Body of pancreas (tissue), 4 donors: ENCODE measurements around the gene ANKRD2. TPM values are rescaled to one million over a fixed set of nuclear protein-coding genes. Genes with fewer than 3 reads are reported as not detected.

Experiments
- ATAC-seq: fragments of 150-250 bp; one replicate; pipeline ENCODE4 v1.9.1; 2016
- DNase-seq, 4 donors: peaks; one replicate each; pipeline ENCODE4 v3.0.0-alpha.2; 2019
- H3K27ac ChIP-seq, 4 donors: fragments of 200-600 bp; sonication (generic); 1 replicate in 3 of 4; 2 replicates in 1 of 4; pipeline versions ENCODE4 v1.5.1 to v1.6.1; 2016 to 2019; ENCODE audit warnings: mild to moderate bottlenecking in 1 of 4, mixed read lengths in 1 of 4, moderate library complexity in 1 of 4
- H3K27me3 ChIP-seq, 2 donors: fragments of 200-600 bp; sonication (generic); one replicate each; pipeline ENCODE4 v1.6.0; 2016; ENCODE audit warnings: mild to moderate bottlenecking in 1 of 2
- H3K36me3 ChIP-seq, 2 donors: fragments of 200-600 bp; sonication (generic); replicated peaks in 1 of 2; 2 replicates each; pipeline ENCODE4 v1.5.1; 2016; ENCODE audit warnings: low read depth in 2 of 2; ENCODE audit not compliant: insufficient read depth in 1 of 2
- H3K4me1 ChIP-seq: fragments of 200-600 bp; sonication (generic); one replicate; pipeline ENCODE4 v1.6.0; 2016
- H3K4me3 ChIP-seq, 2 donors: fragments of 200-600 bp; sonication (generic); 1 replicate in 1 of 2; 2 replicates in 1 of 2; pipeline ENCODE4 v1.5.1; 2016 to 2019
- H3K9me3 ChIP-seq, 3 donors: fragments of 200-600 bp; sonication (generic); 1 replicate in 2 of 3; 2 replicates in 1 of 3; pipeline ENCODE4 v1.5.1; 2016
- POLR2A ChIP-seq, 3 donors: fragments of 450-650 bp; IDR thresholded peaks; one replicate each; pipeline ENCODE4 v1.6.1; 2016; ENCODE audit warnings: antibody characterized with exemption in 3 of 3, mild to moderate bottlenecking in 2 of 3
- WGBS, 2 donors: methylation state at CpG; one replicate each; pipeline ENCODE4 v1.1.5; 2017; 5-methylcytosine and 5-hydroxymethylcytosine counted together
- intact Hi-C: fragments of 100-400 bp; cut with DNase I; formaldehyde crosslinking; loops from one replicate; pipeline ENCODE4 v1.15.1; 2023
- total RNA-seq, 2 donors: library from RNA; depleted of rRNA; stranded (reverse); fragments of >200 nt; gene quantifications; one replicate each; pipeline ENCODE4 v1.1.0, GENCODE V29; 2016
- TF ChIP-seq, protein P1 (sequence below), 7 experiments: fragments of 450-650 bp in 4 of 7; fragments of 200-600 bp in 3 of 7; sonication (generic) in 3 of 7; IDR thresholded peaks; one replicate each; pipeline ENCODE4 v1.5.1; 2016 to 2019; ENCODE audit warnings: antibody characterized with exemption in 7 of 7

The ANKRD2 gene
- total RNA-seq, 2 donors from 2014 or later: not detected

- 80 to 86% methylated on average over 11 to 18 of the region's 18 CpGs for WGBS, 2 donors
- H3K9me3 ChIP-seq: no peaks in the 10 kb centered on the region
- H3K27ac ChIP-seq: no peak overlapping the region
- no peak overlapping the region for H3K4me3 ChIP-seq
- intact Hi-C loops: no loop called here
- H3K4me1 ChIP-seq: peaks cover 5% of the 10 kb centered on the region
- no peaks in the 10 kb centered on the region for H3K27me3 ChIP-seq
- no peak for DNase-seq
- H3K36me3 ChIP-seq: no peaks in the 10 kb centered on the region
- TF ChIP-seq, protein P1, sequence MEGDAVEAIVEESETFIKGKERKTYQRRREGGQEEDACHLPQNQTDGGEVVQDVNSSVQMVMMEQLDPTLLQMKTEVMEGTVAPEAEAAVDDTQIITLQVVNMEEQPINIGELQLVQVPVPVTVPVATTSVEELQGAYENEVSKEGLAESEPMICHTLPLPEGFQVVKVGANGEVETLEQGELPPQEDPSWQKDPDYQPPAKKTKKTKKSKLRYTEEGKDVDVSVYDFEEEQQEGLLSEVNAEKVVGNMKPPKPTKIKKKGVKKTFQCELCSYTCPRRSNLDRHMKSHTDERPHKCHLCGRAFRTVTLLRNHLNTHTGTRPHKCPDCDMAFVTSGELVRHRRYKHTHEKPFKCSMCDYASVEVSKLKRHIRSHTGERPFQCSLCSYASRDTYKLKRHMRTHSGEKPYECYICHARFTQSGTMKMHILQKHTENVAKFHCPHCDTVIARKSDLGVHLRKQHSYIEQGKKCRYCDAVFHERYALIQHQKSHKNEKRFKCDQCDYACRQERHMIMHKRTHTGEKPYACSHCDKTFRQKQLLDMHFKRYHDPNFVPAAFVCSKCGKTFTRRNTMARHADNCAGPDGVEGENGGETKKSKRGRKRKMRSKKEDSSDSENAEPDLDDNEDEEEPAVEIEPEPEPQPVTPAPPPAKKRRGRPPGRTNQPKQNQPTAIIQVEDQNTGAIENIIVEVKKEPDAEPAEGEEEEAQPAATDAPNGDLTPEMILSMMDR (IDR thresholded peaks at IDR 0.05): no peak
- TF ChIP-seq POLR2A (IDR thresholded peaks at IDR 0.05): no peak
- ATAC-seq: no peak
These were observed 25.9 kb upstream of the ANKRD2 start for GRCh38 chr10:97546456-97547270.

- Histone ChIP-seq H3K36me3 (no peaks in the 10 kb centered on the region), H3K4me1 (peaks cover 5% of the 10 kb centered on the region), H3K4me3 (no peak overlapping the region), H3K27me3 (no peaks in the 10 kb centered on the region), H3K27ac (no peak overlapping the region), H3K9me3 (no peaks in the 10 kb centered on the region)
- 78 to 88% methylated on average over 4 of the region's 4 CpGs for WGBS, 2 donors
- intact Hi-C loops: no loop called here
- TF ChIP-seq, protein P1 (IDR thresholded peaks at IDR 0.05): no peak
- TF ChIP-seq POLR2A (IDR thresholded peaks at IDR 0.05): no peak
- DNase-seq: no peak
- no peak for ATAC-seq
These were observed 25.3 kb upstream of the ANKRD2 start for GRCh38 chr10:97547271-97547600.

DNA sequence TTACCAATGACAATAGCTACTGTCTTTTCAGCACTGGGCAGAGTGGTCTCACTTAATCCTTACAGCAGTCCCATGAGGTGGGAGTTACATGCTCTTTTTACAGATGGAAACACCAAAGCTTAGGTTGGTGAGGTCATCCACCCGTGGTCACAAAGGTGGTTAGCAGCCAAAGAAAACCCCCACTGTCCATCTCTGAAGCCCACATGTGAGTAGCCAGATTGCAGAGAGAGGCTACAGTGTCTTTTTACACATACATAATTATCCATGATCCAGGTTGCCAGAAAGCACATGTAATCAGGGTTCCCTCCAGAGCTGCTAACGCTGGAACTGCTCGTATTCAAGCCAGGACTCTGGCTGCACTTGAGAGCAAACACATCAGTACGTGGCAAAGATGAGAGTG is 24.6 kb upstream of the ANKRD2 start:
- no peak for ATAC-seq
- TF ChIP-seq, protein P1 (IDR thresholded peaks at IDR 0.05): no peak
- no peak for TF ChIP-seq POLR2A (IDR thresholded peaks at IDR 0.05)
- DNase-seq: no peak
- no peak overlapping the region for H3K27ac ChIP-seq
- H3K27me3 ChIP-seq: no peaks in the 10 kb centered on the region
- H3K4me3 ChIP-seq: no peak overlapping the region
- intact Hi-C loops: no loop called here
- H3K36me3 ChIP-seq: no peaks in the 10 kb centered on the region
- no peaks in the 10 kb centered on the region for H3K9me3 ChIP-seq
- peaks cover 5% of the 10 kb centered on the region for H3K4me1 ChIP-seq
- WGBS, 2 donors: 64 to 70% methylated on average over 4 of the region's 4 CpGs

DNA sequence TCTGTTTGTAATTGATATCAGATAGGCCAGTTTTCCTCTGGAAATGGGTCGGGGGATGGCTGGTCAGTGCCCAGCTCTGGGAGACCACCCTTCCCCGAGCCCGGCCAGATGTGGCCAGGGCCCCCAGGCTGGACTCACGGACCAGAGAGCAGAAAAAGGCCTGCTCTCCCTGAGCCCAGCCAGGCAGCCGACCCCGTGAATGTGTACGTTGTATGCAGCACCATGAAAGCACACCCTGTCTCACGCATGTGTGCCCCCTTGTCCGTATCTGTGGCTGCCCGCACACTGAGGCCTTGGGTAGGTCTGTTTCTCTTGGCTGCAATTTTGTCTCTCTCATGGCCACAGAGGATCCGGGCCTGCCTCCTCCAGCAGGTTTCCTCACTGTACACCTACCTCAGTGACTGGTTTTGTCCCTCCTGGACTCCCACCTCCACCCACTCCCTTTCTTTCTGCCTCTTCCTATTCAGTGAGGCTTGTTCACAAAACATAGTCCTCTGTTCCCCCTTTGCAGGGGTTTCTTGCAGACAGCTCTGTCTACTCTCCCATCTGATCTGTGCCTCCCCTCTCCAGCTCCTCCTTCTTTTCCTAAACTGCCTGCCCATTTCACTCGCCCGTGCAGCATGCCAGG is 23.6 kb upstream of the ANKRD2 start:
- WGBS, 2 donors: 83 to 88% methylated on average over 11 to 13 of the region's 13 CpGs
- no peak for ATAC-seq
- peaks cover 5% of the 10 kb centered on the region for H3K4me1 ChIP-seq
- intact Hi-C loops: no loop called here
- no peaks in the 10 kb centered on the region for H3K9me3 ChIP-seq
- H3K4me3 ChIP-seq: no peak overlapping the region
- H3K27me3 ChIP-seq: no peaks in the 10 kb centered on the region
- DNase-seq: no peak
- H3K36me3 ChIP-seq: no peaks in the 10 kb centered on the region
- H3K27ac ChIP-seq: no peak overlapping the region
- no peak for TF ChIP-seq POLR2A (IDR thresholded peaks at IDR 0.05)
- TF ChIP-seq, protein P1 (IDR thresholded peaks at IDR 0.05): no peak
